Liver (tissue), 9 donors: Measurements from ENCODE around the gene PSMB7. TPM values are rescaled to one million over a fixed set of nuclear protein-coding genes. Genes with fewer than 3 reads are reported as not detected.

Experiments
- DNase-seq: peaks from one replicate; pipeline ENCODE4 v3.0.0-alpha.2; 2017; ENCODE audit warnings: low spot score
- H3K27ac ChIP-seq, 2 donors: one replicate each; pipeline ENCODE4 v1.7.0; 2013; ENCODE audit warnings: inconsistent platforms in 2 of 2, low read length in 2 of 2, control low read depth in 1 of 2, low read depth in 1 of 2, mild to moderate bottlenecking in 1 of 2
- H3K27me3 ChIP-seq, 4 donors: one replicate each; pipeline versions ENCODE4 v1.6.1 to v1.7.0; 2013; ENCODE audit warnings: low read length in 3 of 4, inconsistent platforms in 1 of 4, mild to moderate bottlenecking in 1 of 4, moderate library complexity in 1 of 4; ENCODE audit not compliant: control insufficient read depth in 4 of 4, insufficient read depth in 4 of 4
- H3K36me3 ChIP-seq, 4 donors: one replicate each; pipeline versions ENCODE4 v1.6.1 to v1.7.0; 2013; ENCODE audit warnings: low read length in 3 of 4, mild to moderate bottlenecking in 3 of 4, low read depth in 1 of 4, moderate library complexity in 1 of 4; ENCODE audit not compliant: control insufficient read depth in 4 of 4, insufficient read depth in 3 of 4
- H3K4me1 ChIP-seq, 4 donors: one replicate each; pipeline versions ENCODE4 v1.6.1 to v1.7.0; 2013; ENCODE audit warnings: low read length in 3 of 4, mild to moderate bottlenecking in 3 of 4, moderate library complexity in 1 of 4; ENCODE audit not compliant: control insufficient read depth in 4 of 4, insufficient read depth in 4 of 4
- H3K4me3 ChIP-seq, 3 donors: one replicate each; pipeline versions ENCODE4 v1.6.1 to v1.7.0; 2013; ENCODE audit warnings: low read length in 3 of 3, control low read depth in 1 of 3, low read depth in 1 of 3, mild to moderate bottlenecking in 1 of 3
- H3K9ac ChIP-seq, 2 donors: one replicate each; pipeline ENCODE4 v1.7.0; 2013; ENCODE audit warnings: low read length in 2 of 2, mild to moderate bottlenecking in 2 of 2, moderate library complexity in 2 of 2, control low read depth in 1 of 2, low read depth in 1 of 2
- H3K9me3 ChIP-seq, 4 donors: one replicate each; pipeline versions ENCODE4 v1.6.1 to v1.7.0; 2013; ENCODE audit warnings: low read length in 3 of 4; ENCODE audit not compliant: control insufficient read depth in 4 of 4
- EGR1 ChIP-seq, 2 donors: IDR thresholded peaks; 2 replicates each; pipeline ENCODE4 v1.6.1; 2016 to 2018; ENCODE audit warnings: antibody characterized with exemption in 2 of 2, low read depth in 2 of 2
- FOXA1 ChIP-seq: IDR thresholded peaks from 2 replicates; pipeline ENCODE4 v1.6.1; 2016; ENCODE audit warnings: antibody characterized with exemption
- FOXA2 ChIP-seq: IDR thresholded peaks from 2 replicates; pipeline ENCODE4 v1.6.1; 2016; ENCODE audit warnings: antibody characterized with exemption
- GABPA ChIP-seq, 2 donors: IDR thresholded peaks in 1 of 2; conservative IDR thresholded peaks in 1 of 2; 2 replicates each; pipeline ENCODE4 v1.6.1; 2016; ENCODE audit warnings: antibody characterized with exemption in 2 of 2, mild to moderate bottlenecking in 1 of 2, moderate library complexity in 1 of 2
- HNF4A ChIP-seq, 2 donors: conservative IDR thresholded peaks; 2 replicates each; pipeline ENCODE4 v1.6.1; 2016; ENCODE audit warnings: antibody characterized with exemption in 2 of 2, mild to moderate bottlenecking in 2 of 2
- HNF4G ChIP-seq: IDR thresholded peaks from 2 replicates; pipeline ENCODE4 v1.6.1; 2016; ENCODE audit warnings: antibody characterized with exemption
- JUND ChIP-seq, 2 donors: IDR thresholded peaks; 2 replicates each; pipeline ENCODE4 v1.6.1; 2016; ENCODE audit warnings: antibody characterized with exemption in 2 of 2
- NR2F2 ChIP-seq: IDR thresholded peaks from 2 replicates; pipeline ENCODE4 v1.6.1; 2016; ENCODE audit warnings: antibody characterized with exemption
- RAD21 ChIP-seq, 2 donors: IDR thresholded peaks; 2 replicates each; pipeline ENCODE4 v1.6.1; 2016; ENCODE audit warnings: antibody characterized with exemption in 2 of 2, mild to moderate bottlenecking in 2 of 2
- REST ChIP-seq: IDR thresholded peaks from 2 replicates; pipeline ENCODE4 v1.6.1; 2016; ENCODE audit warnings: antibody characterized with exemption, mild to moderate bottlenecking
- RXRA ChIP-seq, 2 donors: IDR thresholded peaks; 2 replicates each; pipeline ENCODE4 v1.6.1; 2017 to 2018; ENCODE audit warnings: antibody characterized with exemption in 2 of 2, mild to moderate bottlenecking in 1 of 2
- SP1 ChIP-seq: IDR thresholded peaks from 2 replicates; pipeline ENCODE4 v1.6.1; 2018; ENCODE audit warnings: antibody characterized with exemption, mild to moderate bottlenecking
- TAF1 ChIP-seq: conservative IDR thresholded peaks from 2 replicates; pipeline ENCODE4 v1.6.1; 2016; ENCODE audit warnings: antibody characterized with exemption, mild to moderate bottlenecking
- YY1 ChIP-seq: IDR thresholded peaks from 2 replicates; pipeline ENCODE4 v1.6.1; 2016; ENCODE audit warnings: antibody characterized with exemption, mild to moderate bottlenecking
- ZBTB33 ChIP-seq: IDR thresholded peaks from 2 replicates; pipeline ENCODE4 v1.6.1; 2016; ENCODE audit warnings: antibody characterized with exemption
- WGBS: extraction: QIAGEN DNeasy Blood & Tissue Kit; methylation state at CpG from one replicate; pipeline ENCODE4 v1.1.7; 2013; 5-methylcytosine and 5-hydroxymethylcytosine counted together
- polyA plus RNA-seq, 2 donors: library from polyadenylated mRNA; stranded (reverse) in 1 of 2; unstranded in 1 of 2; fragments of 200-250 nt in 1 of 2; fragments of >200 nt in 1 of 2; fragmentation: Nextera tagmentation in 1 of 2; extraction: Ambion mirVana in 1 of 2; gene quantifications; one replicate each; pipeline versions ENCODE4 v1.2.1 to v1.2.3, GENCODE V29; 2013 to 2015
- total RNA-seq, 2 donors: library from RNA; depleted of rRNA; stranded (reverse); fragments of >200 nt; gene quantifications; one replicate each; pipeline ENCODE4 v1.2.3, GENCODE V29; 2014
- TF ChIP-seq, protein P1 (sequence below): IDR thresholded peaks from 2 replicates; pipeline ENCODE4 v1.6.1; 2016; ENCODE audit warnings: antibody characterized with exemption
- TF ChIP-seq, protein P2 (sequence below): IDR thresholded peaks from 2 replicates; pipeline ENCODE4 v1.6.1; 2016; ENCODE audit warnings: antibody characterized with exemption
- donor health status: healthy.
- donor health status: healthy.
- donor health status: healthy.
- donor health status: healthy.
- donor health status: healthy.

Gene PSMB7
- total and polyA plus RNA-seq, 4 donors: 90.9 to 183 (median 134) TPM

- Histone ChIP-seq H3K27me3 (no peaks in the 10 kb centered on the region), H3K9me3 (no peaks in the 10 kb centered on the region), H3K36me3 (peaks cover 0 to 2% (median 0%) of the 10 kb centered on the region in 4 donors), H3K4me3 (no peak overlapping the region), H3K4me1 (peaks cover 15 to 61% (median 36%) of the 10 kb centered on the region in 4 donors), H3K9ac (no peak overlapping the region), H3K27ac (peak overlapping the region in 1 of 2 donors; percentile 9)
- 42% methylated on average over 9 of the region's 9 CpGs for WGBS
- no peak for DNase-seq
- peak; percentile 13 to 24 for TF ChIP-seq RXRA (IDR thresholded peaks at IDR 0.05)
- peak; percentile 32 to 37 for TF ChIP-seq HNF4A (conservative IDR thresholded peaks at IDR 0.05)
- TF ChIP-seq FOXA1: no peak
- TF ChIP-seq FOXA2: peak; percentile 13
These were observed 24.2 kb downstream of the PSMB7 start for GRCh38 chr9:124390794-124391658.

GRCh38 chr9:124389146-124389939, 25.9 kb downstream of the PSMB7 start:
- Histone ChIP-seq H3K9ac (no peak overlapping the region), H3K36me3 (no peaks in the 10 kb centered on the region), H3K4me3 (no peak overlapping the region), H3K4me1 (peaks cover 17 to 73% (median 41%) of the 10 kb centered on the region in 4 donors), H3K27ac (no peak overlapping the region), H3K9me3 (no peaks in the 10 kb centered on the region), H3K27me3 (no peaks in the 10 kb centered on the region)
- no peak for TF ChIP-seq EGR1 (IDR thresholded peaks at IDR 0.05; ENCODE audit: low read depth in 2 of 2)
- TF ChIP-seq NR2F2: no peak
- no peak for TF ChIP-seq ZBTB33
- TF ChIP-seq SP1: no peak
- no peak for TF ChIP-seq JUND (IDR thresholded peaks at IDR 0.05)
- TF ChIP-seq FOXA1: no peak
- no peak for TF ChIP-seq HNF4G
- no peak for TF ChIP-seq RAD21 (IDR thresholded peaks at IDR 0.05)
- no peak for TF ChIP-seq HNF4A (conservative IDR thresholded peaks at IDR 0.05)
- no peak for TF ChIP-seq REST
- TF ChIP-seq GABPA (IDR thresholded peaks at IDR 0.05 in 1 of 2, conservative IDR thresholded peaks at IDR 0.05 in 1 of 2): no peak
- TF ChIP-seq, protein P1, sequence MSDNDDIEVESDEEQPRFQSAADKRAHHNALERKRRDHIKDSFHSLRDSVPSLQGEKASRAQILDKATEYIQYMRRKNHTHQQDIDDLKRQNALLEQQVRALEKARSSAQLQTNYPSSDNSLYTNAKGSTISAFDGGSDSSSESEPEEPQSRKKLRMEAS: no peak
- TF ChIP-seq YY1: no peak
- TF ChIP-seq, protein P2, sequence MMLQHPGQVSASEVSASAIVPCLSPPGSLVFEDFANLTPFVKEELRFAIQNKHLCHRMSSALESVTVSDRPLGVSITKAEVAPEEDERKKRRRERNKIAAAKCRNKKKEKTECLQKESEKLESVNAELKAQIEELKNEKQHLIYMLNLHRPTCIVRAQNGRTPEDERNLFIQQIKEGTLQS: no peak
- TF ChIP-seq FOXA2: no peak
- no peak for TF ChIP-seq RXRA (IDR thresholded peaks at IDR 0.05)
- no peak for TF ChIP-seq TAF1
- WGBS: 73% methylated on average over 7 of the region's 7 CpGs
- no peak for DNase-seq
